Jurkat, Clone E6-1 (cell line): ENCODE measurements around the gene ARHGEF10L.
"Not testable (repeated sequence)": the region's sequence is repeated elsewhere in the genome, so short reads cannot be mapped to it uniquely, and the experiment has no call there.

Source experiments
- DNase-seq: peaks from one replicate; pipeline ENCODE4 v3.0.0-alpha.2; 2011; ENCODE audit warnings: low read depth, low spot score
- H3K4me3 ChIP-seq: 2 replicates; pipeline ENCODE4 v1.5.1; 2011; ENCODE audit warnings: mild to moderate bottlenecking, low read length, control low read depth, moderate library complexity

The ARHGEF10L gene

DNA sequence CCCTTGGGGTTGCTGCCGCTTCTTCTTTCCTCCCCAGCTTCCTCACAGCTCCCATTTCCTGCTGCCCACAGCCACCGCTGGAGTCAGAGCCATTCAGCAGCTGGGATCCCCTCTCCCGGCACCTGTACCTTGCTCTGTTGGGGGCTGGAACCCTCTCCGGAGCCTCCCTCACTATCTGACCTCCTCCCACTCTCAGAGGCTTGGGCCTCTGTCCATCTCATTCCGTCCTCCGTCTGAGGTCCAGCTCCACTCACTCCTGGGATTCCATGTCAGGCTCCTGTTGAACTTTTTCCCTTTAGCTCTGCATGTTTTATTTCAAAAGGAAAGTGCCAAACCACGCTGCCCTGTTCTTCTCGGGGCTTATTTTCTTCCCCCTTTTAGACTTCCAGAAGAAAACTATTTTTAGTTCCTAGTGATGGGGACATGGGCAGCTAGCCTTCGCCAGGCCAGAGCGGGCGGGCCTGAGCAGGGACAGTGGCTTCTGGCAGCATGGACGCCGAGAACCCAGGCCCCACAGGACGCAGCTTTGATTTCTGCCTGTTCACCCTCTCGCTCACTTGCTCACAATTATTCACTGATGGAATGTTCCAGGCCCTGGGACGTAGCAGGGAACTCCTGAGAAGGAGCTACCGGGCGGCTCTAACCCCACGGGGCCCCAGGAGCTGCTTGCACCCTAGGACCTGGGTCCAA is 79.2 kb downstream of the ARHGEF10L start:
- no peak overlapping the region for H3K4me3 ChIP-seq
- no peak for DNase-seq

DNA sequence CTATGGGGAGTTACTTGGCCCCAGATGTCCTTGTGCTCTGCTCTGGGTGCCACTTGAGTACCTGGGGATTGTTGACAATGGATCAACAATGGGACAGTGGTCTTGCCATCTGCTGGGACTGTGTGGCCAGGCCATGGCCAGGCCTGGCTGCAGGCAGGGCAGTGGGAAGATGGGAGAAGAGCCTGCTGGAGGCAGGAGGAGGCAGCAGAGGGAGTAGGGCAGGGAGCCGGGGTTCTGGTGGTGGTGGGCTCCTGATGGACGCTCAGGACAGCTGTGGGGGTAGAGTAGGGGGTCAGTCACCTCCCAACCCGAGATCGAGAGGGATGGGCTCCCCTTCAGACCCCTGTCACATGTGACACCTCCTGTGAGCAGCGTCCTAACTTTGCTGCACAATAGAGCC is 81.0 kb downstream of the ARHGEF10L start:
- no peak overlapping the region for H3K4me3 ChIP-seq
- no peak for DNase-seq

DNA sequence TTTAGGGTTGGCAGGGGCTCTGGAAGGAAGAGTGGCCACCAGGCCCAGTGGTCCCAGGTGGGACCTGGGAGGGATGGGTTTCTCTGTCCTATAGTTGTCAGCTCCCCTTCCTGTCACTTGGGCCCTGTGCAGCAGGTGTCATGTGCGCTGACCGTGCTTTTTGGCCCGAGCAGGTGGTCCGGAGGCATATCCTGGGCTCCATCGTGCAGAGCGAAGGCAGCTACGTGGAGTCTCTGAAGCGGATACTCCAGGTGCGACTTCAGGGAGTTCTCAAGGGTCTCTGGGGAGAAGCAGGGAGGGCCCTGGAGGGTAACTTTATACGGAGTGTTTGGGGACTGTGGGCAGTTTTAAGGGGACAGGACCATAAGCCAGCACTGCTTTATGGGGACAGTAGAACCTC is 82.2 kb downstream of the ARHGEF10L start:
- no peak for DNase-seq
- no peak overlapping the region for H3K4me3 ChIP-seq

DNA sequence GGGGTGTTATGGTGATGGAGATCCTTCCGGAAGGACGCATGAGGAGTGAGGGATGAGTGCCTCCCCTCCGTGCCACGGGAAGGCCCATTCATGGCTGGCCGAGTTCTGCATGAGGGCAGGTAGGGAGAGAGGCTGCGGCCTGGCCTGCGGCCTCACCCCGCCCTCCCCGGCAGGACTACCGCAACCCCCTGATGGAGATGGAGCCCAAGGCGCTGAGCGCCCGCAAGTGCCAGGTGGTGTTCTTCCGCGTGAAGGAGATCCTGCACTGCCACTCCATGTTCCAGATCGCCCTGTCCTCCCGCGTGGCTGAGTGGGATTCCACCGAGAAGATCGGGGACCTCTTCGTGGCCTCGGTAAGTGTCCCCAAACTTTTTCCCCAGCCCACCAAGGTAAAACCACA is 83.3 kb downstream of the ARHGEF10L start:
- no peak overlapping the region for H3K4me3 ChIP-seq
- no peak for DNase-seq

DNA sequence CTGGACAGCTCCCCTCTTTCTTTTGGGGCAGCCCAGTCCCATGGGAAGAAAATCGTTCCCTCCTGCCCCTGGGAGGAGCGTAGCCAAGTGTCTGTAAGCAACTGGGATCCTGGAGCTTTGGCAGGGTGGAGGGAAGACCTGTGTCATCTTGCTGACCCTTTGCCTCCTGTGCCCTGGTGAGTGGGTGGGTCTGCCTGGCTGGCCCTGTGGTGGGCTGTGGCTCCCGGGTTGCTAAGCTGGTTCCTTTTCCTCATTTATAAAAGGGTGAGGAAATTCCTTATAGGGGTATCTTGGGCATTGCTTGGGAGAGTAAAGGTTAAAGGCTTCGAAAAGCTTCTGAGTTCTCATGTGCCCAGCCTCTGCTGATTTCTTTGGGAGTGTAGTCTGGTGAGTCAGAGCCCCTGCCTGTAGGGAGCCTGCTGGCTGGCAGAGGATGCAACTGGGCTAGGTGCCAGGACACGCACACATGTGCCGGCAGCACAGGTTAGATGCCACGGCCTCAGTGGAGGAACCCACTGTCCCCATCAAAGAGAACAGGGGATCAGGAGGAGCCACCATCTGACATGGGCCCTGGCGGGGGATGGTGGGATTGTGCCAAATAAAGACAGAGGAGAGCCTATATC is 85.2 kb downstream of the ARHGEF10L start:
- DNase-seq: no peak
- no peak overlapping the region for H3K4me3 ChIP-seq

DNA sequence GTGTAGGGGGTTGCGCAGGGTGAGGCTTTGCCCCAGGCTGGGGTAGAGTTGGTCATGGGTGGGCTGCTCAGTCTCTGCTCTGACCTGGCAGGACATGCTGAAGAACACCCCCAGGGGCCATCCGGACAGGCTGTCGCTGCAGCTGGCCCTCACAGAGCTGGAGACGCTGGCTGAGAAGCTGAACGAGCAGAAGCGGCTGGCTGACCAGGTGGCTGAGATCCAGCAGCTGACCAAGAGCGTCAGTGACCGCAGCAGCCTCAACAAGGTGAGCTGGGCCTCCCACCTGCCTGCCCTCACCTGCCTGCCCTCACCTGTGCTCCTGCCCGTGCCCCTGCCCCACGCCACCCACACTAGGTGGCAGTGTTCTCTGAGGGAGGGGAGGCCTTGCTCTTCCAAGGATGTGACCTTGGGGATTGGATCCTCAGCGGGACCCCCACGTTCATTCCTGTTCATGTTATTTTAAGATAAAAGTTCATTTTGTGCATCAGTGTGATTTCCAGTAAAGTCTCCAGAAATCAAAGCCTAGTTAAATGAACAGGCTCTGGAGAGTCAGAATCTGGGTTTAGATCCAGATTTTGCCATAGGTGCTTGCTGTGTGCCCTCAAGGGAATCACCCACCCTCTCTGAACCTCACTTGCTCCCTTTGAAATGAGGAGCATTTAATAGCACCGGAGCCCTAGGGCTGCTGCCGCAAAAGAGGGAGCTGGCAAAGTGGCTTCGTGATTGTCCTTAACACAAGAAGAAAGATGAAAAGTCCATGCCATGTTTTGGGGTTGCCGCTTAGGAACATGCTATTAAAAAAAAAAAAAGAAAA is 87.9 kb downstream of the ARHGEF10L start:
- H3K4me3 ChIP-seq: no peak overlapping the region
- peak; percentile 5 for DNase-seq

DNA sequence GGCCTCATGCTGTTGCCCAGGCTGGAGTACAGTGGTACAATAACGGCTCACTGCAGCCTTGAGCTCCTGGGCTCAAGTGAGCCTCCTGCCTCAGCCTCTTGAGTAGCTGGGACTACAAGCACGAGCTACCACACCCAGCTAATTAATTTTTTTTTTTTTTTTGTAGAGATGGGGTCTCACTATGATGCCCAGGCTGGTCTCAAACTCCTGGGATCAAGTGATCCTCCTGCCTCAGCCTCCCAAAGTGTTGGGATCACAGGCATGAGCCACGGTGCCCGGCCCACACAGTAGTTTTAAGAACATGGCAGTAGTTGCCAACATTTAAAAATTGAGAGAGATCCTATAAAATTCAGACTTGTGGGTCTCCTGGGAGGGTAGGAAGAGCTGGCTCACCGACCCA is 89.5 kb downstream of the ARHGEF10L start:
- not testable (repeated sequence) for H3K4me3 ChIP-seq, DNase-seq

DNA sequence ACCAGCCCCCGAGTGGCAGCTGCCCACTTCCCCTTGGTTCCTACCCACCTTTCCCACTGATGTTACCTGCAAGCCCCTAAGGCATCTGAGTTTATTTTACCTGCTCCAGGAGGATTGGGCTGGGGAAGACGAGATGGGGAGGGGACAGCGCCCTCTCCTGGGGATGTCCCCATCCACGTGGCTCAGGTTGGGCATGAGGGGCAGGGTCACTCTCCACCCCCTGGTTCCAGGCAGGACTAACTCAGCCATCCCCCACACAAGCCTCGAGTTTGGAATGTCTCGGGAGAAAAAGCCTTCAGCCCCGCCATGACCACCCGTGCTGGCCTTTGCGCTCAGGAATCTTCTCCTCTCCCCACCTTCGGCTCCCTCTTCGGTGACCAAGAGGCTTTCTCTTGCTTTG is 90.0 kb downstream of the ARHGEF10L start:
- no peak for DNase-seq
- no peak overlapping the region for H3K4me3 ChIP-seq

DNA sequence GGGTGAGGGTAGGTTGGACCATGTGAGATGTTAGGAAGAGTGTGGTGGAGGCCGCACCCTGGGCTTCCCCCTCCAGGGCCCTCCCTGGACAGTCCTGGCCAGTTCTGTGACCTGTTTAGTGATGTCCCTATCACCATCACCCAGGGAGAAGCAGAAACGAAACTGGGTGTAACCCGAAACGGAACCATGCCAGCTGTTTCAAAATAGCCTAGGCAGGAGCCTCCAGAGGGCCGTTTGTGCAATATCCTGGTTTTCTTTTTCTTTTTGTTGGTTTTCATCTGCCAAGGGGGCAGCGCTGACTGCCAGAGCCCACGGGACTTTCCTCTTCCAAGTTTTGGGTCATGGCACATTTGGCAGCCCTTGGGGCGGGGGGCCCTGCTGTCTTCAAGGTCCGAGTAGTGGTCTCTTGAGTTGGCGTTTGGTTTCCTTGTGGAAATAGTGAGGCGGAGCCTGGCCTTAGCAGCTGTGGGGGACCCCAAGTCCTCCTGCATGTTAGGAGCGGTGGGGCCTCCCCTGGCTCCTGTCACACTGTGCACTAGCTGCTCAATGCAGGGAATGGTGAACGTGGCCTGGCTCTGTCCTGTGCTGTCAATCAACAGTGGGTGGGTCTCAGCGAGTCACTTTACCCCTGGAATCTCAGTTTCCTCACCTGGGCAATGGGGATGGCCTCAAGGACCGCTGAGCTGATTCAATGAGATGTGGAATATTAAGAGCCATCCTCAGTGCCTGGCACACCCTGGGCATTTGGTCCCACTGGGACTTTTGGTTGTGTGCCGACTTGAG is 90.7 kb downstream of the ARHGEF10L start:
- no peak for DNase-seq
- no peak overlapping the region for H3K4me3 ChIP-seq

DNA sequence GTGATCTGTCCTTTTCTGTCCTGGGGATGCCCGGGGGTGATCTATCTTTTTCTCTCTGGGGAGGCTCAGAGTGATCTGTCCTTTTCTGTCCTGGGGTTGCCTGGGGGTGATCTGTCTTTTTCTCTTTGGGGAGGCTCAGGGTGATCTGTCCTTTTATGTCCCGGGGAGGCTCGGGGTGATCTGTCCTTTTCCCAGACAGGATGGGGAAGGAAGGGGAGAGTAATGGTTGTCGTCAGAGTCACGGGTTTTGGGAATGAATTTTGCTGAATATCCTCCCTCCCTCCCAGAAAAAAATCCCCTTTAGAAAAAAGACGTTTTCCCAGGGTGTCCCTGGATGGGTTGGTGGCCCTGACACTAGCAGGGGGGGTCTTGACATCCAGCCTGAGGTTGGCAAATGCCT is 91.5 kb downstream of the ARHGEF10L start:
- no peak for DNase-seq
- no peak overlapping the region for H3K4me3 ChIP-seq

DNA sequence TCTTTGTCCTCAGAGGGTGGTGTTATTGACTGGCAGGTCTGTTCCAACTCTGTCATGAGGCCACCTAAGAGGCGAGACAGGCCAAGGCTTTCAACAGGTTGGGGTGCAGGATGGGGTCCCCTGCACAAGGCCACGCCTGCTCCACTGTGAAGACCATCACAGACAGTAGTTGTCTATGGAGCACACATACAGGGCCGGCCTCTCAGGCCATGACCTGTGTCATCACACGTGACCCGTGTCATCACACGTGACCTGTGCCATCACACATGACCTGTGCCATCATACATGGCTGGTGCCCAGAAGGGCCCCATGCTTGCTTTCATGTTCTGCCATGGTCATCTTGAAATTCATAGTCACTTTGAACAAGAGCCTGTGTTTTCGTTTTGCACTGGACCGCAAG is 91.9 kb downstream of the ARHGEF10L start:
- DNase-seq: no peak
- H3K4me3 ChIP-seq: no peak overlapping the region

DNA sequence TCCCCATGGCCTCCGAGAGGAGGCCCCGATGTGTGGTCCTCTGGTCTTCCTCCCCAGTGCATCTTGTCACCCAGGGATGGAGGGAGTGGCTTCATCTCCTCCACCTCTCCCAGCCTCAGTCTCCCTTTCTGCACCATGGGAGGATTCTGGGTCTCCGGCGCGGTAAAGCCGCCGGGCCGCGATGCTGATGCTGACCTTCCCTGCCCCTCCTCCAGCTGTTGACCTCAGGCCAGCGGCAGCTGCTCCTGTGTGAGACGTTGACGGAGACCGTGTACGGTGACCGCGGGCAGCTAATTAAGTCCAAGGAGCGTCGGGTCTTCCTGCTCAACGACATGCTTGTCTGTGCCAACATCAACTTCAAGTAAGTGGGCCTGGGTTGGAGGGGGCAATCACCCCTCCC is 92.6 kb downstream of the ARHGEF10L start:
- no peak for DNase-seq
- no peak overlapping the region for H3K4me3 ChIP-seq

DNA sequence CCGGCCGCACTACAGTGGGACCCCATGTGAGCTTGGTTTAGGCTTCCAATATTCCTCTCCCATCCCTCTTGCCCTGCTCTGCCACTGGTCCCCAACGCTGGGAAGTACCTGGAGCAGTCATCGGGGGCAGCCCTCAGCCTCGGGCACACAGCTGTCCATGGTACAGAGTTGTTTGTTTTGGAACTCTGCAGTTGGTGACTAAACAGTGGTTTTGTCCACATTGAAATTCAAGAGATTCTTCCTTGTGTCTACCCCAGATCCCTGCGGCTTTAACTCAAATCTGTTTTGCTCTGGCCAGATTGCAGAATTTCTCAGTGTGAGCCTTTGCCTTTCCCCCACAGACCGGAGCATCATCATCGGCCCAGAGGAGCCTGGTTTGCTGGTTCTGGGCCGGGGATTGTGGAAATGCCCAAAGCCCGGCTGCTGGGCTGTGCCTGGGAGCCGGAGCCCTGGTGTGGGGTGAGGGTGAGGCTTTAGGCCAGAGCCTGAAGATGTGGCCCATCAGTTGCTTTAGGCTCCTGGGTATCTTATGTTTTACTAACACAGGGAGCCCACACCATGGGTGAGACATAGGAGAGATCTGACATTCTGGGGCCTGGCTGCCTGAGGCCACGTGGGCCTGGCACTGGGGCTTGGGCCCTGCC is 93.2 kb downstream of the ARHGEF10L start:
- no peak overlapping the region for H3K4me3 ChIP-seq
- no peak for DNase-seq

DNA sequence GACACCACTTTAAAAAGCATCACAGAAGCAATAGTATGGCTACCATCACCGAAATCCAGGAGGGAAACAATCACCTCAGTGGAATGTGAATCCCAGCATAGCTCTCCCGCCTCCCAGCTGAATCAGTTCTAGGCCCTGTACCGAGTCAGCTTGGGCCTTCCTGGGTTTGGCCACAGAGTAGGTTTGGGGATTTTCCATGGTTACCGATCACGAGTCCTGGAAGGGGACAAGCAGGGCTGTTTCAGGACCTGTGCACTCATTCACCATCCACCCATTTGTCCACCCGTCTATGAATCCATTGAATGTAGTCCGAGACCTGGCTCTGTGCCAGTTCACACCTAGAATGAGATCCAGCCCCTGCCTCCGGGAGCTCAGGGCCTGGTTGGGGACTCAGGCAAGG is 94.2 kb downstream of the ARHGEF10L start:
- no peak for DNase-seq
- no peak overlapping the region for H3K4me3 ChIP-seq

DNA sequence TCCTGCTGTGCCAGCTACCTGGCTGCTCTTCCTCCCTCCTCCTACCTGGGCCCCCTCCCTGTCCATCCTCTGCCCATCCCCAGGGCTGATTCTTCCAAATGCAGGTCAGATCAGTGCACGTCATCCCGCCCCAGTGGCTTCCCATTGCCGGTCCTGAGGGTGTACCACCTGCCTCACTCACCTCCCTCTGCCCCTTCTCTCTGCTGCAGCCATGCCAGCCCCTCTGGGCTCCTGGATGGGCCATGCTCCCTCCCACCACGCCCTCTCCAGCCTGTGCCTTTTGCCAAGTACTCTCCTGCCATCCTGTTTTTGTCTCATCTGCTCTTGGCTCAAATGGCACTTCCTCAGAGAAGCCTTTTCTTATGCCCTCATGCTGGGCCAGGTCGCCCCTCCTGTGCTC is 95.8 kb downstream of the ARHGEF10L start:
- no peak for DNase-seq
- H3K4me3 ChIP-seq: no peak overlapping the region

DNA sequence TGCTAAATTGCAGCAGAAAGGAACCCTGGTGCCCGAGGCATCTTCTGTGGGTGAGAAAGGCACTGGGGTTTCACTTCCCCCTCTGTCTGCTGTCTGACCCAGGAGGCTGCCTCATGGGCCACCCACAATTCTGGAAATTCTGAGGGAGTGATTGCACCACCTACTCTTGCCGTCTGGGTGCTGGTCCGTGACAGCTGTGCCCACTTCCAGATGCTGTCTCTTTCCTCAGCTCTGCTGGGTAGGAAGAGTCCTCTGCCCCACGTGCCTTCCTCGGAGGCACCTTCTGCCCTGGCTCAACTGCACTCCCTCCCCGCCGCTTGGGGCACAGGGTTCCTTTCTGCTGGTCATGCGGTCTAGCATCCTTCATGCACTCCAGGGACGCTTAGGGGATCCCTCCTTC is 96.3 kb downstream of the ARHGEF10L start:
- DNase-seq: no peak
- no peak overlapping the region for H3K4me3 ChIP-seq

DNA sequence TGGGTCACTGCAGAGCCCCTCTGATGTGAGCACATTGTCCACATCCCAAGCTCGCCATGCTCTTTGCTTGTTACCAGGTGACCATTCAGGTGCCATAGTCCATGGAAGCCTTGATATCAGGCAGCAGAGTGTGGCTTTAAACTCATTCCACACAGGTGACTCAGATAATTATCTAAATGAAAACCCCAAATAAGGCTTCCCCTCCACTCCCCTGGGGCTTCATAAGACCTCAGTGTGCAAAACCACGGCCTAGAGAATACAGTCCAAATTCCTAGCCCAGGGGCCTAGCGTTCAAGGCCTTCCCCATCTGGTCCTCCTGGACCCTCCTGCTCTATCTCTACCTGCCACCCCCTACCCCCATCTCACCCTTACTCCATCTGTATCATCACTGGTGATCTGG is 97.1 kb downstream of the ARHGEF10L start:
- no peak for DNase-seq
- H3K4me3 ChIP-seq: no peak overlapping the region

DNA sequence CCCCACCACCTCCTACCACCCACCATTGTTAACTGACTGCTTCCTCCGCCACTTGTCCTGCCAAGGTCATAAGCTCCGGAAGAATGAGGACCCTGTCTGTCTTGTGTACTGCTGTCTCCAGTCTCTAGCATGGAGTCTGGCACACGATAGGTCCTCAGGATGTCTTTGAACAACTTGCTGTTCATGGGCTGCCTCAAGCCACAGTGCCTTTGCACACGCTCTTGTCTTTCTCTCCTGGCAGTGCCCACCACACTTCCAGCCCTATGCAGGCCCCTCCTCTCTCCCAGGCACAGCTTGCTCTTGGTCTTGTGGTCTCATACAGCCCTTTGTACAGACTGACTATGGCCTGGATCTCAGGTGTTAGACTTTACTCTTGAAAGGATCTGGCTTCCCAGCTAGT is 97.6 kb downstream of the ARHGEF10L start:
- H3K4me3 ChIP-seq: no peak overlapping the region
- no peak for DNase-seq

DNA sequence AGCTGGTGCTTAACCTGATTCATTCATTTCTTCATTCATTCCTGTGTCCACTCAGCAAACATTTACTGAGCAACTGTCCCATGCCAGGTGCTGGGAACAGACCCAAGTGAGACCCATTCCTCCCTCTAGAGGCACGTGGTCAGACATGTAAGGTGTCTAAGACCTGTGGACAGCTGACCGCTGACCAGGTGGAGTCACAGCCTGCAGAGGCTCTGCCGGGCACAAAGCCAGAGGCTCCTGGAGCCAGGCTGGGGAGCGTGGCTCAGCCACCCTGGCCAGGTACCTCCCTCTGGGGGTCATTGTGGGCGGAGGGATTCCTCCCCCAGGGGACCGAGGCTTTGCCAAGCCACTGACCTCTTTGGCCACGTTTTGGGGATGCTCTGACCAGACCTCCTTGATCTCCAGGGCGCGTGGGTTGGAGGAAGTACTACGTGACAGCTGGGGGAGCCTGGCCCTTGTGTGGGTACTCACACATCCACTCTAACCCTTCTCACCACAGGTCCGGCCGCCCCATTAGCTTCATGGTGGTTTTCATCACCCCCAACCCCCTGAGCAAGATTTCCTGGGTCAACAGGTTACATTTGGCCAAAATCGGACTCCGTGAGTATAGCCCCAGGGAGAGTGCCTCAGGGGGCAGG is 100.3 kb downstream of the ARHGEF10L start:
- H3K4me3 ChIP-seq: no peak overlapping the region
- DNase-seq: no peak
